B cell (primary cell): ENCODE data around the gene KRTAP4-5.
"Not testable (repeated sequence)": the region's sequence is repeated elsewhere in the genome, so short reads cannot be mapped to it uniquely, and the experiment has no call there.

Experiments
- CTCF ChIP-seq: fragments of 200-600 bp; IDR thresholded peaks from one replicate; pipeline ENCODE4 v1.8.0; 2022; ENCODE audit warnings: antibody characterized with exemption, mild to moderate bottlenecking
- EZH2 ChIP-seq: IDR thresholded peaks from 2 replicates; pipeline ENCODE4 v1.6.1; 2012; ENCODE audit warnings: borderline replicate concordance, low read depth, mild to moderate bottlenecking, moderate library complexity, low read length; ENCODE audit not compliant: insufficient read depth, poor library complexity, severe bottlenecking

- not testable (repeated sequence) for TF ChIP-seq CTCF, EZH2
Measured at GRCh38 chr17:41099682-41100480, 49.7 kb downstream of the KRTAP4-5 start.
